HCT116 (cell line): ENCODE data around the gene TMEM209. TPM values are rescaled to one million over a fixed set of nuclear protein-coding genes. Genes with fewer than 3 reads are reported as not detected.

Experiments used
- ATAC-seq: fragments of 200-7000 bp; cut with Tn5 transposase; 2 replicates; pipeline ENCODE4 v1.9.1; 2020; ENCODE audit warnings: mild to moderate bottlenecking, moderate library complexity
- BruUV-seq: library from RNA; stranded (reverse); fragments of 400-500 nt; replicated peaks from 2 replicates; lab custom pipeline; 2021; lab: Mats Ljungman, UMichigan
- CTCF ChIA-PET: fragments of 300-600 bp; sonication (Branson Sonifier 250); formaldehyde crosslinking; loops from one replicate; lab custom pipeline; 2021; ENCODE audit warnings: antibody characterized with exemption; lab: Charles Lee
- POLR2A ChIA-PET: fragments of 300-600, 350-600 bp; sonication (Branson Sonifier 250); formaldehyde crosslinking; loops from one replicate; lab custom pipeline; 2021; ENCODE audit warnings: antibody characterized with exemption; lab: Charles Lee
- RAD21 ChIA-PET, 2 experiments: fragments of 300-600 bp; sonication (Branson Sonifier 250); formaldehyde crosslinking; loops; one replicate each; lab custom pipeline; 2023; ENCODE audit warnings: low total read pairs in 2 of 2; ENCODE audit not compliant: uncharacterized antibody in 2 of 2, unreplicated experiment in 2 of 2, low non-redundant PET in 1 of 2; lab: Charles Lee
- DNase-seq: peaks from one replicate; pipeline ENCODE4 v3.0.0-alpha.2; 2010; ENCODE audit warnings: low read depth, low spot score
- H2AFZ ChIP-seq: fragments of 200-600 bp; shearing (Covaris generic), sonication (generic); 2 replicates; pipeline ENCODE4 v1.6.1; 2017; ENCODE audit warnings: low read depth, mixed run types, mixed read lengths, antibody characterized with exemption, low read length; ENCODE audit not compliant: poor library complexity, severe bottlenecking
- H3K27ac ChIP-seq: 2 replicates; pipeline ENCODE4 v1.5.1; 2012; ENCODE audit warnings: low read depth, low read length
- H3K27me3 ChIP-seq: fragments of 200-600 bp; sonication (generic); 2 replicates; pipeline ENCODE4 v1.6.1; 2016; ENCODE audit warnings: mixed run types, low read length, mixed read lengths; ENCODE audit not compliant: insufficient read depth
- H3K36me3 ChIP-seq, 2 experiments: fragments of 200-500 bp in 1 of 2; fragments of 200-600 bp in 1 of 2; sonication (Bioruptor generic) in 1 of 2; sonication (generic) in 1 of 2; 2 replicates each; pipeline versions ENCODE4 v1.5.1 to v1.6.1; 2014 to 2016; ENCODE audit warnings: low read length in 2 of 2, inconsistent platforms in 1 of 2, mixed read lengths in 1 of 2, mixed run types in 1 of 2; ENCODE audit not compliant: insufficient read depth in 2 of 2, control insufficient read depth in 1 of 2
- H3K4me1 ChIP-seq, 2 experiments: fragments of 200-600 bp in 1 of 2; sonication (generic) in 1 of 2; 2 replicates each; pipeline versions ENCODE4 v1.5.1 to v1.6.1; 2012 to 2017; ENCODE audit warnings: low read length in 2 of 2, inconsistent platforms in 1 of 2, mild to moderate bottlenecking in 1 of 2, mixed read lengths in 1 of 2, mixed run types in 1 of 2, moderate library complexity in 1 of 2; ENCODE audit not compliant: insufficient read depth in 2 of 2, control insufficient read depth in 1 of 2
- H3K4me2 ChIP-seq: fragments of 200-600 bp; sonication (generic); 2 replicates; pipeline ENCODE4 v1.6.1; 2017; ENCODE audit warnings: mixed run types, low read length, mixed read lengths
- H3K4me3 ChIP-seq, 2 experiments: fragments of 200-600 bp in 1 of 2; sonication (generic) in 1 of 2; replicated peaks in 1 of 2; 2 replicates each; pipeline ENCODE4 v1.5.1; 2011 to 2016; ENCODE audit warnings: low read length in 2 of 2, control low read depth in 1 of 2, low read depth in 1 of 2, mild to moderate bottlenecking in 1 of 2, mixed read lengths in 1 of 2, mixed run types in 1 of 2
- H3K79me2 ChIP-seq: fragments of 200-600 bp; sonication (generic); 2 replicates; pipeline ENCODE4 v1.6.1; 2017; ENCODE audit warnings: mild to moderate bottlenecking, mixed run types, low read length, moderate library complexity, mixed read lengths; ENCODE audit not compliant: insufficient read depth
- H3K9ac ChIP-seq: fragments of 200-600 bp; sonication (generic); 2 replicates; pipeline ENCODE4 v1.6.1; 2016; ENCODE audit warnings: low read length, mixed read lengths
- H3K9me2 ChIP-seq: fragments of 200-600 bp; sonication (generic), shearing (Covaris generic); 2 replicates; pipeline ENCODE4 v1.6.1; 2017; ENCODE audit warnings: mixed run types, mild to moderate bottlenecking, moderate library complexity; ENCODE audit not compliant: insufficient read depth
- H3K9me3 ChIP-seq, 2 experiments: fragments of 200-500 bp in 1 of 2; fragments of 200-600 bp in 1 of 2; sonication (Bioruptor generic) in 1 of 2; sonication (generic) in 1 of 2; 2 replicates each; pipeline ENCODE4 v1.6.1; 2014 to 2017; ENCODE audit warnings: low read length in 2 of 2, mixed read lengths in 2 of 2, inconsistent platforms in 1 of 2, low read depth in 1 of 2, mild to moderate bottlenecking in 1 of 2, mixed run types in 1 of 2, moderate library complexity in 1 of 2; ENCODE audit not compliant: control insufficient read depth in 1 of 2, insufficient read depth in 1 of 2
- H4K20me1 ChIP-seq: fragments of 200-600 bp; sonication (generic), shearing (Covaris generic); 2 replicates; pipeline ENCODE4 v1.6.1; 2017; ENCODE audit warnings: mixed run types, mild to moderate bottlenecking, moderate library complexity; ENCODE audit not compliant: insufficient read depth
- CEBPB ChIP-seq: IDR thresholded peaks from 2 replicates; pipeline ENCODE4 v1.6.1; 2012; ENCODE audit warnings: low read depth
- EZH2 ChIP-seq: fragments of 200-600 bp; sonication (generic); IDR thresholded peaks from 2 replicates; pipeline ENCODE4 v1.6.1; 2017; ENCODE audit warnings: antibody characterized with exemption, mixed run types
- EZH2phosphoT487 ChIP-seq: fragments of 200-600 bp; IDR thresholded peaks from 2 replicates; pipeline ENCODE4 v1.6.1; 2018; ENCODE audit warnings: antibody characterized with exemption, borderline replicate concordance
- FOSL1 ChIP-seq: IDR thresholded peaks from 2 replicates; pipeline ENCODE4 v1.6.1; 2012; ENCODE audit warnings: low read depth
- POLR2A ChIP-seq: IDR thresholded peaks from 2 replicates; pipeline ENCODE4 v1.7.0; 2011; ENCODE audit warnings: borderline replicate concordance; ENCODE audit not compliant: insufficient read depth, insufficient read length; ENCODE audit errors: extremely low read depth
- POLR2AphosphoS5 ChIP-seq: IDR thresholded peaks from 2 replicates; pipeline ENCODE4 v1.6.1; 2011; ENCODE audit warnings: mild to moderate bottlenecking, low read depth, low read length, moderate library complexity
- RAD21 ChIP-seq: IDR thresholded peaks from 2 replicates; pipeline ENCODE4 v1.6.1; 2012; ENCODE audit warnings: low read depth, mild to moderate bottlenecking
- SP1 ChIP-seq: IDR thresholded peaks from 2 replicates; pipeline ENCODE4 v1.6.1; 2012; ENCODE audit warnings: low read depth
- SRF ChIP-seq: IDR thresholded peaks from 2 replicates; pipeline ENCODE4 v1.6.1; 2012; ENCODE audit warnings: low read depth
- TCF7L2 ChIP-seq: IDR thresholded peaks from 2 replicates; pipeline ENCODE4 v1.7.0; 2011; ENCODE audit warnings: borderline replicate concordance, inconsistent platforms; ENCODE audit not compliant: insufficient read depth, insufficient read length; ENCODE audit errors: extremely low read depth
- YY1 ChIP-seq: IDR thresholded peaks from 2 replicates; pipeline ENCODE4 v1.6.1; 2011; ENCODE audit warnings: low read length, low read depth, moderate library complexity, mild to moderate bottlenecking; ENCODE audit not compliant: insufficient replicate concordance; ENCODE audit errors: extremely low read depth
- ZFX ChIP-seq: fragments of 450-650 bp; IDR thresholded peaks from 2 replicates; pipeline ENCODE4 v1.6.1; 2017
- intact Hi-C: fragments of 100-400 bp; cut with micrococcal nuclease; formaldehyde crosslinking; loops from 2 replicates; pipeline ENCODE4 v1.10.0; 2022
- total RNA-seq: library from RNA; stranded (reverse); gene quantifications from one replicate; pipeline ENCODE4 v1.2.1, GENCODE V29; 2021; ENCODE audit not compliant: unreplicated experiment
- TF ChIP-seq, protein P1 (sequence below): IDR thresholded peaks from 2 replicates; pipeline ENCODE4 v1.6.1; 2011; ENCODE audit warnings: mild to moderate bottlenecking, low read length, moderate library complexity; ENCODE audit not compliant: insufficient replicate concordance; ENCODE audit errors: extremely low read depth
- TF ChIP-seq, protein P2 (sequence below): IDR thresholded peaks from 2 replicates; pipeline ENCODE4 v1.6.1; 2012; ENCODE audit warnings: low read depth

The TMEM209 gene
- total RNA-seq, 1 experiment from 2014 or later = 35.8 TPM

DNA sequence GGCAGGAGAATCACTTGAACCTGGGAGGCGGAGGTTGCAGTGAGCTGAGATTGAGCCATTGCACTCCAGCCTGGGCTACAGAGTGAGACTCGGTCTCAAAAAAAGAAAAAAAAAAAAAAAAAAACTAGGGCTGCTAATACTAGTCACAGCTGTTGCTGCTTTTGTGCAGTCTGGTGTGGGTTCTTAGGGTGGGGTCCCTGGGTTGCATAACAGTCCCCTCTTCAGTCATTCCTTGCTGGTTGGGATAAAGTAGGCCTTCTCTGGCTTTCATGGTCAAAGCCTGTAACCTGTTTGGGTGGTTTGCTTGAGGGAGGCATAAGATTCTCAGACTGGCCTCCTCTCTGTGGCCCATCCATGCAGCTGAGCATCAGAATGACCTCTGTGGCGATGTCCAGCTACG, 16.5 kb upstream of the TMEM209 start:
- no peak overlapping the region for H3K27ac ChIP-seq
- H4K20me1 ChIP-seq = no peaks in the 10 kb centered on the region
- H3K27me3 ChIP-seq = no peaks in the 10 kb centered on the region
- POLR2A ChIA-PET = no interaction called here
- no peak overlapping the region for H3K4me2 ChIP-seq
- H3K9me2 ChIP-seq = no peaks in the 10 kb centered on the region
- no peak overlapping the region for H3K4me3 ChIP-seq
- RAD21 ChIA-PET = no interaction called here
- no peak overlapping the region for H2AFZ ChIP-seq
- H3K4me1 ChIP-seq = peaks cover 0 to 4% of the 10 kb centered on the region in 2 experiments; a peak in 1 of 4 replicates
- TF ChIP-seq POLR2AphosphoS5 (no peak), YY1 (no peak), POLR2A (no peak), SP1 (no peak), FOSL1 (no peak)
- CTCF ChIA-PET = no interaction called here
- DNase-seq (no peak), ATAC-seq (no peak)
- no TSS peak for BruUV-seq
- H3K9me3 ChIP-seq = no peaks in the 10 kb centered on the region
- no peaks in the 10 kb centered on the region for H3K79me2 ChIP-seq
- H3K36me3 ChIP-seq = no peaks in the 10 kb centered on the region
- intact Hi-C loops = no loop called here
- H3K9ac ChIP-seq = no peak overlapping the region

DNA sequence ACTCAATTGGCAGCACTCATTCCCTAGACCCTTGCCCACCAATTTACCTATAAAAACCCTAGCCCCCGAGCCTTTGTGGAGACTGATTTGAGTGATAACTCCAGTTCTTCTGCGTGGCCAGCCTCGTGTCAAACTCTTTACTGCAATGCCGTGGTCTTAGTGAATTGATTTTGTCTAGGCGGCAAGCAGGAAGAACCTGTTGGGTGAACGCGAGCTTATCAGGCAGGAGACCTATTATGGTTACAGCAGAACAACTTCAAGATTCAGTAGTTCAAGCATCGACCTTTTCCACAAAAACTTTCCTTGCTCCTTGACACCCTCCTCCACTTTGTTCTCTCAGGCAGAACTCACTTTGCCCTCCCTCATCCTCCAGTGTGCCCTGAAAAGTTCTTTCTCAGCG, 14.7 kb upstream of the TMEM209 start:
- no peak for TF ChIP-seq TCF7L2
- no peak for TF ChIP-seq ZFX
- no peak for TF ChIP-seq EZH2
- TF ChIP-seq CEBPB = no peak
- no peak for TF ChIP-seq EZH2phosphoT487
- TF ChIP-seq, protein P1, sequence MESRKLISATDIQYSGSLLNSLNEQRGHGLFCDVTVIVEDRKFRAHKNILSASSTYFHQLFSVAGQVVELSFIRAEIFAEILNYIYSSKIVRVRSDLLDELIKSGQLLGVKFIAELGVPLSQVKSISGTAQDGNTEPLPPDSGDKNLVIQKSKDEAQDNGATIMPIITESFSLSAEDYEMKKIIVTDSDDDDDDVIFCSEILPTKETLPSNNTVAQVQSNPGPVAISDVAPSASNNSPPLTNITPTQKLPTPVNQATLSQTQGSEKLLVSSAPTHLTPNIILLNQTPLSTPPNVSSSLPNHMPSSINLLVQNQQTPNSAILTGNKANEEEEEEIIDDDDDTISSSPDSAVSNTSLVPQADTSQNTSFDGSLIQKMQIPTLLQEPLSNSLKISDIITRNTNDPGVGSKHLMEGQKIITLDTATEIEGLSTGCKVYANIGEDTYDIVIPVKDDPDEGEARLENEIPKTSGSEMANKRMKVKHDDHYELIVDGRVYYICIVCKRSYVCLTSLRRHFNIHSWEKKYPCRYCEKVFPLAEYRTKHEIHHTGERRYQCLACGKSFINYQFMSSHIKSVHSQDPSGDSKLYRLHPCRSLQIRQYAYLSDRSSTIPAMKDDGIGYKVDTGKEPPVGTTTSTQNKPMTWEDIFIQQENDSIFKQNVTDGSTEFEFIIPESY = no peak
- TF ChIP-seq, protein P2, sequence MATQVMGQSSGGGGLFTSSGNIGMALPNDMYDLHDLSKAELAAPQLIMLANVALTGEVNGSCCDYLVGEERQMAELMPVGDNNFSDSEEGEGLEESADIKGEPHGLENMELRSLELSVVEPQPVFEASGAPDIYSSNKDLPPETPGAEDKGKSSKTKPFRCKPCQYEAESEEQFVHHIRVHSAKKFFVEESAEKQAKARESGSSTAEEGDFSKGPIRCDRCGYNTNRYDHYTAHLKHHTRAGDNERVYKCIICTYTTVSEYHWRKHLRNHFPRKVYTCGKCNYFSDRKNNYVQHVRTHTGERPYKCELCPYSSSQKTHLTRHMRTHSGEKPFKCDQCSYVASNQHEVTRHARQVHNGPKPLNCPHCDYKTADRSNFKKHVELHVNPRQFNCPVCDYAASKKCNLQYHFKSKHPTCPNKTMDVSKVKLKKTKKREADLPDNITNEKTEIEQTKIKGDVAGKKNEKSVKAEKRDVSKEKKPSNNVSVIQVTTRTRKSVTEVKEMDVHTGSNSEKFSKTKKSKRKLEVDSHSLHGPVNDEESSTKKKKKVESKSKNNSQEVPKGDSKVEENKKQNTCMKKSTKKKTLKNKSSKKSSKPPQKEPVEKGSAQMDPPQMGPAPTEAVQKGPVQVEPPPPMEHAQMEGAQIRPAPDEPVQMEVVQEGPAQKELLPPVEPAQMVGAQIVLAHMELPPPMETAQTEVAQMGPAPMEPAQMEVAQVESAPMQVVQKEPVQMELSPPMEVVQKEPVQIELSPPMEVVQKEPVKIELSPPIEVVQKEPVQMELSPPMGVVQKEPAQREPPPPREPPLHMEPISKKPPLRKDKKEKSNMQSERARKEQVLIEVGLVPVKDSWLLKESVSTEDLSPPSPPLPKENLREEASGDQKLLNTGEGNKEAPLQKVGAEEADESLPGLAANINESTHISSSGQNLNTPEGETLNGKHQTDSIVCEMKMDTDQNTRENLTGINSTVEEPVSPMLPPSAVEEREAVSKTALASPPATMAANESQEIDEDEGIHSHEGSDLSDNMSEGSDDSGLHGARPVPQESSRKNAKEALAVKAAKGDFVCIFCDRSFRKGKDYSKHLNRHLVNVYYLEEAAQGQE = no peak
- no peak for TF ChIP-seq RAD21
- TF ChIP-seq POLR2A = no peak
- no peak for TF ChIP-seq SRF
- Histone ChIP-seq H3K9me2 (no peaks in the 10 kb centered on the region), H3K9me3 (no peaks in the 10 kb centered on the region), H3K4me1 (peaks cover 0 to 1% of the 10 kb centered on the region in 2 experiments; a peak in 1 of 4 replicates), H3K9ac (no peak overlapping the region), H2AFZ (no peak overlapping the region), H3K4me2 (no peak overlapping the region), H4K20me1 (no peaks in the 10 kb centered on the region), H3K79me2 (no peaks in the 10 kb centered on the region), H3K36me3 (no peaks in the 10 kb centered on the region), H3K27me3 (no peaks in the 10 kb centered on the region), H3K4me3 (no peak overlapping the region), H3K27ac (no peak overlapping the region)
- intact Hi-C loops = no loop called here
- no peak for DNase-seq
- POLR2A ChIA-PET = no interaction called here
- RAD21 ChIA-PET = no interaction called here
- no TSS peak for BruUV-seq
- CTCF ChIA-PET = no interaction called here
- ATAC-seq = no peak
